B cell (primary cell): Measurements from ENCODE around the gene WDR18. TPM values are rescaled to one million over a fixed set of nuclear protein-coding genes. Genes with fewer than 3 reads are reported as not detected.

Experiments
- ATAC-seq: fragments of 200-7000 bp; cut with Tn5 transposase; one replicate; pipeline ENCODE4 v1.10.0; 2021; ENCODE audit warnings: low read depth, mild to moderate bottlenecking, moderate number of reproducible peaks, moderate library complexity
- CTCF ChIA-PET: fragments of 350-600 bp; sonication (Branson Sonifier 250); formaldehyde crosslinking; loops from one replicate; lab custom pipeline; 2021; ENCODE audit warnings: antibody characterized with exemption, inconsistent platforms; lab: Charles Lee
- POLR2A ChIA-PET: fragments of 350-600 bp; sonication (Branson Sonifier 250); formaldehyde crosslinking; loops from one replicate; lab custom pipeline; 2021; ENCODE audit warnings: antibody characterized with exemption; lab: Charles Lee
- DNase-seq: peaks from one replicate; pipeline ENCODE4 v3.0.0; 2013
- H2AFZ ChIP-seq: 2 replicates; pipeline ENCODE4 v1.6.1; 2012; ENCODE audit warnings: mild to moderate bottlenecking, low read depth, low read length; ENCODE audit not compliant: insufficient read depth, poor library complexity, severe bottlenecking
- H3K27ac ChIP-seq, 2 donors: 1 replicate in 1 of 2; 2 replicates in 1 of 2; pipeline ENCODE4 v1.5.1; 2012 to 2013; ENCODE audit warnings: low read length in 2 of 2, mild to moderate bottlenecking in 2 of 2, moderate library complexity in 1 of 2
- H3K27me3 ChIP-seq, 4 experiments: fragments of 200-600 bp in 1 of 4; sonication (generic) in 1 of 4; replicated peaks in 1 of 4; 1 replicate in 2 of 4; 2 replicates in 2 of 4; pipeline versions ENCODE4 v1.6.1 to v1.7.0; 2013 to 2016; ENCODE audit warnings: low read length in 3 of 4, mild to moderate bottlenecking in 2 of 4, mixed read lengths in 1 of 4, moderate library complexity in 1 of 4; ENCODE audit not compliant: insufficient read depth in 4 of 4, control insufficient read depth in 3 of 4; ENCODE audit errors: control extremely low read depth in 1 of 4
- H3K36me3 ChIP-seq, 2 experiments: replicated peaks in 1 of 2; 1 replicate in 1 of 2; 2 replicates in 1 of 2; pipeline versions ENCODE4 v1.6.1 to v1.7.1; 2013; ENCODE audit warnings: low read length in 1 of 2; ENCODE audit not compliant: insufficient read depth in 2 of 2, control insufficient read depth in 1 of 2; ENCODE audit errors: control extremely low read depth in 1 of 2, extremely low read depth in 1 of 2
- H3K4me1 ChIP-seq, 2 donors: fragments of 200-600 bp in 1 of 2; sonication (generic) in 1 of 2; 1 replicate in 1 of 2; 2 replicates in 1 of 2; pipeline versions ENCODE4 v1.5.1 to v1.6.1; 2013 to 2017; ENCODE audit warnings: low read length in 2 of 2; ENCODE audit not compliant: control insufficient read depth in 2 of 2, insufficient read depth in 2 of 2
- H3K4me2 ChIP-seq: replicated peaks from 2 replicates; pipeline ENCODE3; 2012; ENCODE audit warnings: mild to moderate bottlenecking, low read depth, low read length; ENCODE audit not compliant: poor library complexity, severe bottlenecking
- H3K4me3 ChIP-seq, 5 experiments: fragments of 200-600 bp in 1 of 5; sonication (generic) in 1 of 5; 1 replicate in 3 of 5; 2 replicates in 2 of 5; pipeline versions ENCODE4 v1.5.1 to v1.7.0; 2011 to 2016; ENCODE audit warnings: low read length in 4 of 5, mild to moderate bottlenecking in 4 of 5, low read depth in 2 of 5, control low read depth in 1 of 5, moderate library complexity in 1 of 5; ENCODE audit not compliant: insufficient read depth in 1 of 5; ENCODE audit errors: control extremely low read depth in 1 of 5, extremely low read depth in 1 of 5
- H3K79me2 ChIP-seq: fragments of 200-600 bp; sonication (generic); one replicate; pipeline ENCODE4 v1.6.0; 2016; ENCODE audit warnings: low read length; ENCODE audit not compliant: control insufficient read depth, insufficient read depth
- H3K9ac ChIP-seq: fragments of 200-600 bp; sonication (generic); 2 replicates; pipeline ENCODE4 v1.6.1; 2017; ENCODE audit warnings: mild to moderate bottlenecking, low read length, moderate library complexity
- H3K9me3 ChIP-seq, 3 donors: one replicate each; pipeline versions ENCODE4 v1.6.1 to v1.7.1; 2013; ENCODE audit warnings: low read length in 2 of 3; ENCODE audit not compliant: control insufficient read depth in 2 of 3, insufficient read depth in 1 of 3; ENCODE audit errors: control extremely low read depth in 1 of 3
- H4K20me1 ChIP-seq: 2 replicates; pipeline ENCODE4 v1.6.0; 2012; ENCODE audit warnings: mild to moderate bottlenecking, low read length; ENCODE audit not compliant: insufficient read depth, control insufficient read depth, poor library complexity, severe bottlenecking
- H3K27ac Mint-ChIP-seq: one replicate; pipeline ENCODE4 v1.8.0; 2021; ENCODE audit warnings: mixed read lengths
- H3K27me3 Mint-ChIP-seq: one replicate; pipeline ENCODE4 v1.8.0; 2021; ENCODE audit warnings: mixed read lengths
- H3K4me1 Mint-ChIP-seq: one replicate; pipeline ENCODE4 v1.8.0; 2021; ENCODE audit warnings: mixed read lengths
- H3K4me3 Mint-ChIP-seq: one replicate; pipeline ENCODE4 v1.8.0; 2021; ENCODE audit warnings: mixed read lengths
- H3K9me3 Mint-ChIP-seq: one replicate; pipeline ENCODE4 v1.8.0; 2022; ENCODE audit warnings: mixed read lengths; ENCODE audit not compliant: insufficient read depth
- EZH2 ChIP-seq: IDR thresholded peaks from 2 replicates; pipeline ENCODE4 v1.6.1; 2012; ENCODE audit warnings: borderline replicate concordance, low read depth, mild to moderate bottlenecking, moderate library complexity, low read length; ENCODE audit not compliant: insufficient read depth, poor library complexity, severe bottlenecking
- WGBS: methylation state at CpG from one replicate; pipeline ENCODE4 v1.1.5; 2013; ENCODE audit warnings: missing lambda C conversion rate; ENCODE audit not compliant: insufficient coverage; 5-methylcytosine and 5-hydroxymethylcytosine counted together
- intact Hi-C: fragments of 100-400 bp; cut with micrococcal nuclease; formaldehyde crosslinking; loops from one replicate; pipeline ENCODE4 v1.10.0; 2022
- polyA plus RNA-seq: library from polyadenylated mRNA; depleted of rRNA; stranded (reverse); fragments of >200 nt; gene quantifications from 2 replicates; pipeline ENCODE4 v1.2.3, GENCODE V29; 2012
- total RNA-seq, 2 donors: library from RNA; stranded (reverse); fragments of 120-200 nt in 1 of 2; gene quantifications; 1 replicate in 1 of 2; 2 replicates in 1 of 2; pipeline versions ENCODE4 v1.2.3 to v1.2.4, GENCODE V29; 2013 to 2022
- TF ChIP-seq, protein P1 (sequence below): fragments of 200-600 bp; IDR thresholded peaks from one replicate; pipeline ENCODE4 v1.8.0; 2022; ENCODE audit warnings: antibody characterized with exemption, mild to moderate bottlenecking

Gene WDR18
- total and polyA plus RNA-seq, 2 donors (not counting 1 experiment from before 2014, with no cell fraction given): 48.5 to 60.5 TPM

DNA sequence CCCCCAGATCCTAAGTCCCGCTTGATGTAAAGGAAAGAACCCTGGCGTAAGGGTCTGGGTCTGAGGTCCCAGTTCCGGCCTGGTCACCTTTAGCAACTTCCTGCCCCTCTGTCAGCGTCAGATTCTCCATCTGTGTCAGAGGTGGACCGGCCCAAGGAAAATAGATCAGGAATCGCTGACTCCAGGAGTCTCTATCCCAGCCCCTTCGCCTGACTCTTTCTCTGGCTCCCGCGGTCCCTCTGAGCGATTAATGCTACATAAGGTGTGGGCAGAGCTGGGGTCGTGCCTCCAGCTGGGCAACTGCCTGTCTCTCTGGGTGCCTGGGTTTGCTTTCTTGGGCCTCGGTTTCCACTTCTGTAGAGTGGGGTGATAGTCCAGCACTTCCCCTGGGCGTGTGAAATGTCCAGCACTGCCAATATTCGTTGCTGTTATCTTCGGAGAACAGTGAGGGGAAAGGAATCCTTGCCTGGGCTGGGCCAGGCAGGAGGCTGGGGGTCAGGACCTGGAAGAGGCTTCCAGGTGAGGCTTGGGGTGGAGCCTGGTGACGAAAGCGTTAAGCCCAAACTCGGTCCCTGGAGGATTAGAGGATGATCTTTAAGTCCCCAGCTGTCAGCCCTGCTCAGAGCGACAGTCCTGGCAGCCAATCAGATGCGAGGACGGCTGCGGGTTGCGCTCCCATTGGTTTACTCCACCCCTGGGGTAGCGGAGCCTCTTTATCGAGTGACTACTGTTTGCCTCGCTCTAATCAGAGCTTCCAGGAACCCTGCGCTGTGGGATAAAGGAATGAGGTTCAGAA, 56.5 kb downstream of the WDR18 start:
- peak; percentile 51 for ATAC-seq
- Mint-ChIP-seq H3K4me3 (peak overlapping the region; percentile 97), H3K27me3 (no peaks in the 10 kb centered on the region), H3K4me1 (peaks cover 50% of the 10 kb centered on the region), H3K9me3 (no peaks in the 10 kb centered on the region), H3K27ac (peak overlapping the region; percentile 99)
- WGBS: 4% methylated on average over 27 of the region's 27 CpGs
- Histone ChIP-seq H3K9ac (peak overlapping the region; percentile 85), H3K4me1 (peaks cover 39 to 60% of the 10 kb centered on the region in 2 donors), H3K27ac (peak overlapping the region; percentile 21 to 40), H4K20me1 (peaks cover 62% of the 10 kb centered on the region), H3K4me3 (peak overlapping the region; percentile 69 to 90 (median 75)), H3K4me2 (peak overlapping the region; percentile 92), H3K9me3 (peaks cover 0 to 4% (median 0%) of the 10 kb centered on the region in 3 donors), H3K79me2 (peaks cover 48% of the 10 kb centered on the region), H3K36me3 (peaks cover 0 to 48% of the 10 kb centered on the region in 2 experiments), H3K27me3 (no peaks in the 10 kb centered on the region), H2AFZ (peak overlapping the region; percentile 60)
- TF ChIP-seq, protein P1, sequence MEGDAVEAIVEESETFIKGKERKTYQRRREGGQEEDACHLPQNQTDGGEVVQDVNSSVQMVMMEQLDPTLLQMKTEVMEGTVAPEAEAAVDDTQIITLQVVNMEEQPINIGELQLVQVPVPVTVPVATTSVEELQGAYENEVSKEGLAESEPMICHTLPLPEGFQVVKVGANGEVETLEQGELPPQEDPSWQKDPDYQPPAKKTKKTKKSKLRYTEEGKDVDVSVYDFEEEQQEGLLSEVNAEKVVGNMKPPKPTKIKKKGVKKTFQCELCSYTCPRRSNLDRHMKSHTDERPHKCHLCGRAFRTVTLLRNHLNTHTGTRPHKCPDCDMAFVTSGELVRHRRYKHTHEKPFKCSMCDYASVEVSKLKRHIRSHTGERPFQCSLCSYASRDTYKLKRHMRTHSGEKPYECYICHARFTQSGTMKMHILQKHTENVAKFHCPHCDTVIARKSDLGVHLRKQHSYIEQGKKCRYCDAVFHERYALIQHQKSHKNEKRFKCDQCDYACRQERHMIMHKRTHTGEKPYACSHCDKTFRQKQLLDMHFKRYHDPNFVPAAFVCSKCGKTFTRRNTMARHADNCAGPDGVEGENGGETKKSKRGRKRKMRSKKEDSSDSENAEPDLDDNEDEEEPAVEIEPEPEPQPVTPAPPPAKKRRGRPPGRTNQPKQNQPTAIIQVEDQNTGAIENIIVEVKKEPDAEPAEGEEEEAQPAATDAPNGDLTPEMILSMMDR: no peak
- TF ChIP-seq EZH2: no peak
- POLR2A ChIA-PET: interaction anchor here (0.6 to 6.8 kb wide), 21 partner anchors 13 to 307 kb away, joined by 3 to 91 read pairs (median 7); partner anchors contain the start of genes ARHGAP45, CNN2, GPX4 and RNU6-2
- intact Hi-C loops: loop anchor here (1.0 kb wide), 2 partner anchors 19 to 63 kb away; partner anchors contain the start of genes GPX4, RNU6-2 and TMEM259
- CTCF ChIA-PET: interaction anchor here (0.6 to 4.5 kb wide), 10 partner anchors 13 to 204 kb away, joined by 3 to 35 read pairs (median 4); partner anchors contain the start of genes ARHGAP45, CNN2 and WDR18
- DNase-seq: peak; percentile 94
